GM19099 (cell line): Measurements from ENCODE around the gene PHYHIPL.

ENCODE experiments used
- POLR2A ChIP-seq: IDR thresholded peaks from 3 replicates; pipeline ENCODE4 v1.6.1; 2011; ENCODE audit warnings: low read depth; ENCODE audit not compliant: insufficient read length; ENCODE audit errors: extremely low read depth

PHYHIPL gene

DNA sequence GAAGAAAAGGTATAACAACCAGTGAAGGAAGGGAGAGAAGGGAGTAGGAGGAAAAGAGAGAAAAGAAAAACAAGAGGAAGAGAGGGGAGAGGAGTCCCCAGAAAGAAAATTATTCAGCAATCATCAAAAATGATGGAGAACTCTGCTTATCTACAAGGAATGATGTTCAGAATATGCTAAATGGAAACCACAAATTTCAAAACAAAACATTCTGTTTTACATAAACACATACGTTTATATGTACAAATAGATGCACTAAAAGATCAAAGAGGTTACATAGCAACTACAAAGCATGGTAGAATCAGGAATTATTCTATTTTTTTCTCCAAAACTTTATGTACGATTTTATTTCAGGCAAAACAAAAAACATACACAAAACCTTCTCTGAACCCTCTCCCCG lies 94.0 kb downstream of the PHYHIPL start:
- TF ChIP-seq POLR2A: no peak

- TF ChIP-seq POLR2A: no peak
These were observed 94.7 kb downstream of the PHYHIPL start for GRCh38 chr10:59271160-59271559.

- TF ChIP-seq POLR2A: no peak
These were observed 95.6 kb downstream of the PHYHIPL start for GRCh38 chr10:59272061-59272460.

DNA sequence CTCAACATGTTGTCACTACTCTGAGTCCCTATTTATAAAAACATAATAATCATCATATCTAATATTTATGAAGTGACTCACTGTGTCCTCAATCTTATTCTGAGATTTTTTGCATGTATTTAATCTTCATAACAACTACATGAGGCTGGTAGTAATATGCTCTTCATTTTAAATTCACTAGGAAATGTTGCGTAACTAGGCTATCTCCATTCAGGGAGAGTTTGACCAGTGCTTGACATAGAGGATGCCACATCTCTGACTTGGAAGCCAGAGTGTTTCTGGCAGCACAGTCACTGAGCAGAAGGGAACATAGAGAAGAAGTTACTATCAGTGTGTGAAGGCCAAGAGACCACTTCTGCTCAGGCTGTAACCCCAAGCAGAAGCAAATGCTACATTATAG lies 97.0 kb downstream of the PHYHIPL start:
- TF ChIP-seq POLR2A: no peak

DNA sequence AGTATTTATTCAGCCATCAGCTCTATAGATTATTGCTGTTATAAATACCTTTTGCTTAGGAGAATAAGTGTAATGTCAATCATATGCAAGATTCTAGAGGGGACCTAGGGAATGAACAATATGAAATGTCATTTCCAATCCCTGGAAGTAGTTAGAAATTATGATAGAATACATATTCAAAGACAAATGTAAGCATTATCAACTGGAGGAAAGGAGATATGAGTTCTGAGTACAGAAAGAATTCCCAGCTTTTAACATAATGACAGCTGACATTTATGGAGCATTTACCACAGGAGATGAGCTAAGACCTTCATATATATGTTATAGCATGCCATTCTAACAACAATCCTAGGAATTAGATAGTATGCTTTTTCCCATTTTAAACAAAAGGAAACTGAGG lies 99.7 kb downstream of the PHYHIPL start:
- TF ChIP-seq POLR2A: no peak

DNA sequence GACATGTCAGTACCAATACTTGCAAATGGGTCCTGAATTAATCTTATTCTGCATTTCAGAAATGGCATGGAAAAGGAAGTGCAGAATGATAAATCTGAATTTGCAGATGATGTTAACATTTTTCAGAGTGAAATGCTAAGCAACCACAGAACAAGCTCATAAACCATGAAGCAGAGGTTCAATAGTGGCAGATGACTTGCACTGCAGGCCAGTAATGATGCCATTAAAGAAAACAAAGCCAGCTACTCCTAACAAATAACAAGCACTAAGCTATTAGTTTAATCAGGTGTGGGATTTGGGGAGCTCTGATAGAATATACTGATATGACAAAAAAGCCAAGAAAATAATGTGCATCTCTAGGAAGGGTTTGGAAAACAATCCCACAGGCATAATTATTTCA lies 100.5 kb downstream of the PHYHIPL start:
- no peak for TF ChIP-seq POLR2A

- no peak for TF ChIP-seq POLR2A
These were observed 103.0 kb downstream of the PHYHIPL start for GRCh38 chr10:59279476-59279875.

DNA sequence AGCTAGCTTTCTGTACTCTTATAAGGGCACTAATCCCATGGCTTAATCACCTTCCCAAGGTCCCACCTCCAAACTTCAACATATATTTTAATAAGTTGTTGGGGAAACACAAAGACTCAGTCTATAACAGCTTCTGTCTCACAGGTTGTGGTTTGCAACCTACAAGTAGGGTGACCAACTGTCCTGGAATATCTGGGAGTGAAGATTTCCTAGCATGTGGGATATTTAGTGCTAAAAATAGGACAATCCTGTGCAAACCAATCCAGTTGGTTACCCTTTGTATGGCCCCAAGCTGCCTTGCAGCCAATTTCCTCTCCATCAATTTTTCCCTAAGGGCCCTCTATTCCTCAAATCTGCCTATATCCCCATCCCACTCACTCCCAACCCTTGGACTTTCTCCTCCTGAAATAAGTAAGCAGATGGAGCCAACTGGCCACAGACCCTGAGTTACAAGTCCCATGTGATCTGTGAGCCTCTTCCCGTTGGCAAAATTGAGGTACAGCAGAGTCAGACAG lies 103.6 kb downstream of the PHYHIPL start:
- TF ChIP-seq POLR2A: no peak

- no peak for TF ChIP-seq POLR2A
These were observed 105.4 kb downstream of the PHYHIPL start for GRCh38 chr10:59281861-59282260.

- TF ChIP-seq POLR2A: no peak
These were observed 107.1 kb downstream of the PHYHIPL start for GRCh38 chr10:59283456-59284091.

DNA sequence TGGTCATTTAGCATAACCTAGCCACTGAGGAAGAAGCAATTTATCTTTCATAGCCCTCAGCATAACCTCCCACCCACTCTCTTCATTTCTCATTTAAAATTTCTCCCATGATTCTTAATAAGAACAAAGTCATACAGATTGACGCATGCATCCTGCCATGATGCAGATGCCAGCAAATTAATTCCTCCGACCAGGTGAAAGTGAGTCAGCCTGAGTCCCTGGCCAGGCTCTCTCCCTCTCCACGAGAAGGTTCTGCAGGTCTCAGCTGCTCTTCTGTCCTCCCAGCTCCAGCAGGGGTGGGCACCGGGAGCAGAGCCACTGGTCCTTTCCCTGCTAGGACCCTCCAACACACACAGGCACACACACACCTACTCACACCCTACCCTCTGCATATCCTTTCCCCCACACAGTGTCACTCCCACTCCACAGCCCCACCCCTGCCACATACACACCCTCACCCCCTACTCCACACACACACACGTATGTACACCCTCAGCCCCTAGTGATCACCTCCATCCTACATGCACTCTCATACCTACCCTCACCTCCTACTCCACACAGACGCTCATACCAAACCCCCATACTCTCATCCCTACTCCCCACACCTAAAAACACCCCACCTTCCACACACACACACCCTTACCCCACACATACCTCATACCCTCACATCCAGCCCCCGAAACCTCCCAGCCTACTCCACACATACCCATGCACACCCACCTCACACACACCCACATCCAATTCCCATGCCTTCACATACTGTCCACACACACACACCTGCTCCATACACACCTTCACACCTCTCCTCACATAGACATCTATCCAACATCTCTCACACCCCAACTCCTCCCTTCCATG lies 107.9 kb downstream of the PHYHIPL start:
- no peak for TF ChIP-seq POLR2A

DNA sequence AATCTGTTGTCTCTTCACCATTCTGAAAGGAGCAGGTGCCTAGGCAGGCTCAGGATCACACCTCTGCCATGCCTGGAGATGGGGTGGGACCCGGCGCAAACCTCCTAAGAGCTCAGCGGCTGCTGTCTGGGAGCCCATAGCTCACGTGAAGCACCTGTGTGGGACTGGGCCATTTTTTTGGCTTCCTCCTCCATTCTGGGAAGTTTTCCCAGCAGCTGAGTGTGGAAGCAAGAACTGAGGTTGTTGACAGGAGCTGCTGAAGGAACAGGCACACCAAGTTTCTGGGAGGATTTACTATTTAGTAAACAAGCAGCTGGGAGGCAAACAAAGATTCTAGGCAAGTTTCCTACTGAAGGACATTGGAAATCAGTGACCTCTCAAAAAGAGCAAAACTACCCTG lies 108.6 kb downstream of the PHYHIPL start:
- no peak for TF ChIP-seq POLR2A

- no peak for TF ChIP-seq POLR2A
These were observed 109.4 kb downstream of the PHYHIPL start for GRCh38 chr10:59285848-59286247.

DNA sequence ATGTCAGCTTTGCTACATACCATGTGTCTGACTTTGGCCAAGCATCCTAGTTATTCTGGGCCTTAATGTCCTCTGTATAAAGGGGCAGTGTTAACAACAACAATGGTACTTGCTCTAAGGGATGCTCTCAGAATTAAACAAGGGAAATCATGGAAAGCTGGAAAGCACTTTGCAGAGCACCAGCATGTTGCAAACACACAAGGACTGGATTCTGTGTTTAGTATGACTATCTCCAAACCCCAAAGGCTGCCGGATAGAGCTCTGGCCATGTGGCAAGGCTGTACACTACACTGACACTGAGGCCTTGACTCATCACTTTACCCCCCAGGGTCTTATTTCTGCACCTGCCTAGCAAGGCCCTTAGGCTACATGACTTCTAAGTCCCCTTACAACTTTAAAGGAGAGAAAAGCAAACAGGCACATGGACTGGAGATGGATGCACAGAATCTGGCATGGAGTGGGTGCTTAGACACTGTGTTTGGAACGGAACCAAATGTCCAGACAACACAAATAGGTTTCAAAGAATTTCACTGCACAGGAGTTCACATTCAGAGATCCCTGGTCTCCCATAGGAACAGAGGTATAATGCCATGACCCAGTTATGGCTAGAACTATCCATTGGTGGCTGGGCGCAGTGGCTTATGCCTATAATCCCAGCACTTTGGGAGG lies 111.3 kb downstream of the PHYHIPL start:
- no peak for TF ChIP-seq POLR2A

DNA sequence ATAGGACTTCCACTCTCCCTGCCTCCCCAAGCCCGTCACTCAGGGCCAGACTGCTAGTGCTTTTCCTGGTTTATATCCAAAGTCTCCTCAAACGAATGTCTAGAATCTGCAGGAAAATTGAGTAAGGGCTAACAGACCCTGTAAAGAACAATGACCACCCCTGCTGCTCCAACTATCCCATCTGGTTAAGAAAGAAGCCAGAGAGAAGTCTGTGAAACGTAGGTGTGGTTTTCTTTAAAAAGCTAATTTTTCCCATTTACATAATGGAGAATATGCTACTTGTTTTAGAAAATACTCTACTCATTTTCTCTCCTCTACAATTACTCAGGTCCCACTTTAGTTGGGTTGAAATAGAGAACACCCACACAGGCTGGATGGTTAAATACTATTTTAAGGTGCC lies 113.4 kb downstream of the PHYHIPL start:
- TF ChIP-seq POLR2A: no peak

DNA sequence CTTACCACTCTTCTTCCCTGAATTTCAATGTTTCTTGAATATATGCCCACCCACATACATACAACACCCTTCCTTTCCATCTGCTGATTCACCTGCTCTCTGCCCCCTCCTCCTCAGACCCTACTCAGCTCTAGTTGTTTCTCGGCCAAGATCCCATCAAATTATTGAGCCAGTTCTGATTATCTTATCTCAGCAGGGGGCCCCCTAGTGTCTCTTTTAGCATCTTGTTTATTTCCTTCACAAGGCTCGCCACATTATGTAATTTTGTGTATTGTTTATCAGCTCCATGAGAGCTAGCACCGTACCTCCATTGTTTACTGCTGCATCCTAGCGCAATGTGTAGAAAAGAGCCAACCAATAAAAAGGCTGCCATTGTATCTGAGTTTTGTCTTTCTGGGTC lies 114.0 kb downstream of the PHYHIPL start:
- no peak for TF ChIP-seq POLR2A
